ENCODE results near the gene MYO5A.
A peak's percentile ranks its signal among the peaks of the same experiment; 100 is the strongest.
"Not testable (repeated sequence)": the region's sequence is repeated elsewhere in the genome, so short reads cannot be mapped to it uniquely, and the experiment has no call there.

Gene MYO5A

GRCh38 chr15:52416566-52416965, 112.1 kb downstream of the MYO5A start:
- Histone ChIP-seq H3K9ac (ENCODE audit: low read length) (peak overlapping the region; percentile 57), H3K36me3 (ENCODE audit: control insufficient read depth in 1 of 2, insufficient read depth in 2 of 2, low read depth in 1 of 2, low read length in 2 of 2) (peaks cover 3 to 30% of the 10 kb centered on the region in 2 experiments), H3K27ac (ENCODE audit: low read length, poor library complexity, severe bottlenecking) (peak overlapping the region; percentile 56)
- H2BK120ac ChIP-seq (ENCODE audit: low read depth, low read length); H3K4me3 ChIP-seq (ENCODE audit: insufficient read depth in 1 of 2, low read depth in 1 of 2, low read length in 2 of 2); H3K4me2 ChIP-seq (ENCODE audit: low read length, poor library complexity, severe bottlenecking); H3K4ac ChIP-seq (ENCODE audit: low read depth in 1 of 2, low read length in 2 of 2); H3K9me3 ChIP-seq (ENCODE audit: control insufficient read depth, low read length); H3K4me1 ChIP-seq (ENCODE audit: control insufficient read depth, insufficient read depth, low read depth, low read length); H2BK12ac ChIP-seq (ENCODE audit: low read length in 2 of 2); H2BK15ac ChIP-seq (ENCODE audit: low read depth, poor library complexity, severe bottlenecking); H2AK5ac ChIP-seq (ENCODE audit: low read length, severe bottlenecking); H3K27me3 ChIP-seq (ENCODE audit: control insufficient read depth in 1 of 2, insufficient read depth in 1 of 2, low read length in 2 of 2); H4K91ac ChIP-seq (ENCODE audit: low read length); H3K79me1 ChIP-seq (replicated peaks; ENCODE audit: low read length, poor library complexity, severe bottlenecking); H4K8ac ChIP-seq (ENCODE audit: low read length); DNase-seq; H2BK5ac ChIP-seq (ENCODE audit: low read depth, low read length, poor library complexity, severe bottlenecking); H2AFZ ChIP-seq (ENCODE audit: low read depth, low read length); H3K14ac ChIP-seq (ENCODE audit: low read length in 2 of 2); H3K23ac ChIP-seq (ENCODE audit: low read length in 2 of 2); H3K18ac ChIP-seq (ENCODE audit: low read depth in 1 of 2, low read length in 2 of 2): not testable (repeated sequence)
- no CpG with 5 or more reads among the region's 1 CpG for whole genome bisulfite sequencing

GRCh38 chr15:52415628-52416027, 113.1 kb downstream of the MYO5A start:
- Histone ChIP-seq H3K23ac (ENCODE audit: low read length in 2 of 2) (no peak overlapping the region), H2AFZ (ENCODE audit: low read depth, low read length) (no peak overlapping the region), H3K4me2 (ENCODE audit: low read length, poor library complexity, severe bottlenecking) (no peak overlapping the region), H3K79me1 (replicated peaks; ENCODE audit: low read length, poor library complexity, severe bottlenecking) (peaks cover 1% of the 10 kb centered on the region), H3K9ac (ENCODE audit: low read length) (no peak overlapping the region), H3K18ac (ENCODE audit: low read depth in 1 of 2, low read length in 2 of 2) (no peak overlapping the region), H4K91ac (ENCODE audit: low read length) (no peak overlapping the region), H3K27ac (ENCODE audit: low read length, poor library complexity, severe bottlenecking) (no peak overlapping the region), H2BK120ac (ENCODE audit: low read depth, low read length) (no peak overlapping the region), H2BK5ac (ENCODE audit: low read depth, low read length, poor library complexity, severe bottlenecking) (no peak overlapping the region), H3K27me3 (ENCODE audit: control insufficient read depth in 1 of 2, insufficient read depth in 1 of 2, low read length in 2 of 2) (no peaks in the 10 kb centered on the region), H3K9me3 (ENCODE audit: control insufficient read depth, low read length) (peaks cover 3% of the 10 kb centered on the region), H3K4me1 (ENCODE audit: control insufficient read depth, insufficient read depth, low read depth, low read length) (peaks cover 2% of the 10 kb centered on the region), H2BK12ac (ENCODE audit: low read length in 2 of 2) (no peak overlapping the region), H3K36me3 (ENCODE audit: control insufficient read depth in 1 of 2, insufficient read depth in 2 of 2, low read depth in 1 of 2, low read length in 2 of 2) (peaks cover 3 to 33% of the 10 kb centered on the region in 2 experiments), H2AK5ac (ENCODE audit: low read length, severe bottlenecking) (no peak overlapping the region), H2BK15ac (ENCODE audit: low read depth, poor library complexity, severe bottlenecking) (no peak overlapping the region), H3K14ac (ENCODE audit: low read length in 2 of 2) (no peak overlapping the region), H3K4me3 (ENCODE audit: insufficient read depth in 1 of 2, low read depth in 1 of 2, low read length in 2 of 2) (no peak overlapping the region), H3K4ac (ENCODE audit: low read depth in 1 of 2, low read length in 2 of 2) (no peak overlapping the region), H4K8ac (ENCODE audit: low read length) (no peak overlapping the region)
- no peak for DNase-seq
- no CpG with 5 or more reads among the region's 2 CpGs for WGBS

- no peak overlapping the region for H3K18ac ChIP-seq (ENCODE audit: low read depth in 1 of 2, low read length in 2 of 2)
- peaks cover 2% of the 10 kb centered on the region for H3K4me1 ChIP-seq (ENCODE audit: control insufficient read depth, insufficient read depth, low read depth, low read length)
- H3K9ac ChIP-seq (ENCODE audit: low read length): no peak overlapping the region
- no peak overlapping the region for H2AK5ac ChIP-seq (ENCODE audit: low read length, severe bottlenecking)
- H3K27me3 ChIP-seq (ENCODE audit: control insufficient read depth in 1 of 2, insufficient read depth in 1 of 2, low read length in 2 of 2): no peaks in the 10 kb centered on the region
- no peak overlapping the region for H3K23ac ChIP-seq (ENCODE audit: low read length in 2 of 2)
- H3K4me2 ChIP-seq (ENCODE audit: low read length, poor library complexity, severe bottlenecking): no peak overlapping the region
- no peak overlapping the region for H3K27ac ChIP-seq (ENCODE audit: low read length, poor library complexity, severe bottlenecking)
- H2BK12ac ChIP-seq (ENCODE audit: low read length in 2 of 2): no peak overlapping the region
- H3K9me3 ChIP-seq (ENCODE audit: control insufficient read depth, low read length): peaks cover 3% of the 10 kb centered on the region
- H3K14ac ChIP-seq (ENCODE audit: low read length in 2 of 2): no peak overlapping the region
- H3K36me3 ChIP-seq (ENCODE audit: control insufficient read depth in 1 of 2, insufficient read depth in 2 of 2, low read depth in 1 of 2, low read length in 2 of 2): peaks cover 3 to 37% of the 10 kb centered on the region in 2 experiments
- H2BK5ac ChIP-seq (ENCODE audit: low read depth, low read length, poor library complexity, severe bottlenecking): no peak overlapping the region
- H4K91ac ChIP-seq (ENCODE audit: low read length): no peak overlapping the region
- H3K4me3 ChIP-seq (ENCODE audit: insufficient read depth in 1 of 2, low read depth in 1 of 2, low read length in 2 of 2): no peak overlapping the region
- 100% methylated on average over 2 of the region's 6 CpGs for WGBS
- no peak overlapping the region for H3K4ac ChIP-seq (ENCODE audit: low read depth in 1 of 2, low read length in 2 of 2)
- no peak overlapping the region for H2AFZ ChIP-seq (ENCODE audit: low read depth, low read length)
- no peak overlapping the region for H2BK120ac ChIP-seq (ENCODE audit: low read depth, low read length)
- DNase-seq: no peak
- H2BK15ac ChIP-seq (ENCODE audit: low read depth, poor library complexity, severe bottlenecking): no peak overlapping the region
- no peak overlapping the region for H4K8ac ChIP-seq (ENCODE audit: low read length)
- H3K79me1 ChIP-seq (replicated peaks; ENCODE audit: low read length, poor library complexity, severe bottlenecking): peaks cover 1% of the 10 kb centered on the region
Measured at GRCh38 chr15:52414936-52415335, 113.7 kb downstream of the MYO5A start.

- Histone ChIP-seq H3K27ac (ENCODE audit: low read length, poor library complexity, severe bottlenecking) (no peak overlapping the region), H2BK15ac (ENCODE audit: low read depth, poor library complexity, severe bottlenecking) (no peak overlapping the region), H3K79me1 (replicated peaks; ENCODE audit: low read length, poor library complexity, severe bottlenecking) (peaks cover 1% of the 10 kb centered on the region), H2AK5ac (ENCODE audit: low read length, severe bottlenecking) (no peak overlapping the region), H3K4me3 (ENCODE audit: insufficient read depth in 1 of 2, low read depth in 1 of 2, low read length in 2 of 2) (no peak overlapping the region), H3K9ac (ENCODE audit: low read length) (no peak overlapping the region), H3K18ac (ENCODE audit: low read depth in 1 of 2, low read length in 2 of 2) (no peak overlapping the region), H3K23ac (ENCODE audit: low read length in 2 of 2) (no peak overlapping the region), H2AFZ (ENCODE audit: low read depth, low read length) (no peak overlapping the region), H2BK120ac (ENCODE audit: low read depth, low read length) (no peak overlapping the region), H3K4me1 (ENCODE audit: control insufficient read depth, insufficient read depth, low read depth, low read length) (no peaks in the 10 kb centered on the region), H3K4me2 (ENCODE audit: low read length, poor library complexity, severe bottlenecking) (no peak overlapping the region), H4K8ac (ENCODE audit: low read length) (no peak overlapping the region), H3K4ac (ENCODE audit: low read depth in 1 of 2, low read length in 2 of 2) (no peak overlapping the region), H2BK12ac (ENCODE audit: low read length in 2 of 2) (no peak overlapping the region), H4K91ac (ENCODE audit: low read length) (no peak overlapping the region), H3K36me3 (ENCODE audit: control insufficient read depth in 1 of 2, insufficient read depth in 2 of 2, low read depth in 1 of 2, low read length in 2 of 2) (peaks cover 0 to 52% of the 10 kb centered on the region in 2 experiments), H3K14ac (ENCODE audit: low read length in 2 of 2) (no peak overlapping the region), H3K9me3 (ENCODE audit: control insufficient read depth, low read length) (no peaks in the 10 kb centered on the region), H3K27me3 (ENCODE audit: control insufficient read depth in 1 of 2, insufficient read depth in 1 of 2, low read length in 2 of 2) (no peaks in the 10 kb centered on the region), H2BK5ac (ENCODE audit: low read depth, low read length, poor library complexity, severe bottlenecking) (no peak overlapping the region)
- no peak for DNase-seq
- WGBS: 93% methylated on average over 1 of the region's 1 CpG
Measured at GRCh38 chr15:52408823-52409222, 119.9 kb downstream of the MYO5A start.

Measured in mesenchymal stem cell (in vitro differentiated cells and primary cell).